Amygdala (tissue), 56 donors: ENCODE measurements around the gene TTC9.

Experiments used
- DNase-seq, 56 donors: peaks; one replicate each; lab custom pipeline; 2025; lab: John Stamatoyannopoulos, UW

TTC9 gene

DNA sequence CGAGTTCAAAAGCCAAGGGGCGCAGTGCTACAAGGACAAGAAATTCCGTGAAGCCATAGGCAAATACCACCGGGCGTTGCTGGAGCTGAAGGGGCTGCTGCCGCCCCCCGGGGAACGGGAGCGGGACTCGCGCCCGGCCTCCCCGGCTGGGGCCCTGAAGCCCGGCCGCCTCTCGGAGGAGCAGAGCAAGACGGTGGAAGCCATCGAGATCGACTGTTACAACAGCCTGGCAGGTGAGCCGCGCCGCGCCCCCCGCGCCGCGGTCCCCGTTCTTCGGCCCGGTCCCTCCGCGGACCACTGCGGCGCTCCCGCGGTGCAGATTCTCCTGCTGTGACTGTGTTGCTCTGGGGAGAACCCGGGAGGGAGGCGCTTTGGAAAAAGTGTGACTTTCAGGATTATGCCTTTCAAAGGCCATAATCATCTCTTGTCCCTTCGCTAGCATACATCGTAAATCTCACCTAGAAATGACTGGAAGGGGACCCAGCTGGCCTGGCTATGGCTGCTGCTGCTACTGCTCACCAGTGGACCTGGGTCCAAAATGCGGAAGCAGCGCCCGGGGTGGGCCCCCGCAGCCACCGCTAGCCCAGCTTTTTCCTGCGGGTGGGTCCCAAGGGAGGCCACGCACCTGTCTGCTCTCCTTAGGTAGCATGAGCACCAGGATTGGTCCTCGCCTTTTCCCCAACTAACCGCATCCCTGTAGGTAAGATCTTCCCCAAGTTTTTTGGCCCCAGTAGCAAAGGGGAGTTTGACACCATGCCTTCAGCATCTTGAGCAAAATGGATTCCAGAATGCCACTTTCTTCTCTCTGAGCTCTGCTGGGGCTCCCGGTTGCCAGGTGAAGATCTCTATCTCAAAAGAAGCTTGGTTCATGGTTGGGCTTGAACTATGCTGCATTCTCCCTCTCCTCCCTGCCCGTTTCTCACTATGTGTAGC, 853 bp downstream of the TTC9 start:
- peak in 4 of 56 donors; percentile 1 to 31 (median 11) for DNase-seq

DNA sequence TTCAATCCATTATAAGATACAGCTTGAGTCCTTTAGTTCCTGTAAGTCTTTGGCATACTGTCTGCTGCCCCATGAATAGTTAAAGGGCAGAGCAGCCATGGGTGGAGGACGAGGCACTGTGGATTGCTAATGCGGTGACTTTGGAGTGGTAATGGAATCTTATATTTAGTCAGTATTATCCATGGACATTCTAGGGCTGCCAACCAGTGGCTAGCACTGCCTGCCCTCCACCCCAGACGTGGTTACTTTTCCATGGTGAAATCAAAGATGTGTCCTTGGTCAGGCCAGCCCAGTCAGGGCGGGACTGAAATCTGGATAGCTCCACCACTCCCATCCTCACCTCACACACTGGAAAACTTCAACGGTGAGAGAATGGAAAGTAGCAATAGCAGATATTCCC, 2.3 kb downstream of the TTC9 start:
- DNase-seq = no peak

DNA sequence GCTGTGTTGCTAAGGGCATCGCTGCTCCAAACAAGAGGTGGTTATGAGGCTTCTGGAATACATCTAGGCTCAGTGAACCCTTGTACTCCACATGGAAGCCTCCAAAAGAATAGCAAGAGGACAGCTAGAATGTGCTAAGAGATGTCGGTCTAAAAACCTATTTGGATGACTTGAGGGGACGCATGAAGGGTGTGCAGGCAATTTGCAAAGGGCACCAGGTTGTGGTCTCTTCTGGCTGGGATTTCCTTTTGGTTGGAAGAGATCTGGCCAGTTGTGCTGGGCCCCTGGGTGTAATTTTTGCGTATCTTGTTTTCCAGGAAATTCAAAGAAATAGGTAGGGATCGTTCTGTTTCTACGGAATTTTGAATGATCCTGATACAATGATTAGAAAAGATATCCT, 4.2 kb downstream of the TTC9 start:
- DNase-seq = no peak

DNA sequence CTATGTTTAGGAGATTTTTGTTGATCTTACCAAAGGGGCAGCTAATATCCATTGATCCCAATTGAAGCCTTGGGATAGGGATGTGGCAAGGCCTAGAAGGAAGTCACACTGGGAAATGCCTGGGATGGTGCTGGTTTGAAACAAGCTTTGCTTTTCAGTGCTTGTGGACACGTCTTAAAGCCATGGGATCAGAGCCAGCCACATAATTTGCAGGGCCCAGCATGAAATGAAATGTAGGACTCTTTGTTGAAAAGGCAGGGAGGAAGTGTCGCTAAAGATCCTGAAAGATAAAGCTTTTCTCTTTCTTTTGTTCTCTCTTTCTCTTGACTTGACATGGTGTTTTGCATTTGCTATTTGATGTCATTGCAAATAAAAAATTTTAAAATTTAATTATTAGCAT, 5.0 kb downstream of the TTC9 start:
- DNase-seq = no peak

DNA sequence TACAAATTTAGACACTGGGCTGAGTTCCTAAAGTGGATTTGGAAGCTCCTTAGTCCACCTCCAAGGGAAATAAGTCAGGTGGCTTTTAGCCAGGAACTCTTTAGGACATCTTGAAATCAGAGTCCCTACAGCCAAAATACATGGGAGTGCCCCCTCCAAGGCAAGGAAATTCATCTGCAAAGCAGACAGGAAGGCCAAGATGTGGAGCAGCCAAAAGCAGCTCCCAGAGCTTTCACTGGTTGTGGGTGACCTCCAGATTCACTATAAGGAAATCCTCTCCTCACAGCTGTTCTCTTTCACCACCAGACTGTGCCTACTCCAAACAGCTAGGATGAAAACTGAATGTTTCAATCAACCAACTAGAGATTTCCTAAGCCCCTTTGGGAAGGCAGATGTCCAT, 6.6 kb downstream of the TTC9 start:
- no peak for DNase-seq

DNA sequence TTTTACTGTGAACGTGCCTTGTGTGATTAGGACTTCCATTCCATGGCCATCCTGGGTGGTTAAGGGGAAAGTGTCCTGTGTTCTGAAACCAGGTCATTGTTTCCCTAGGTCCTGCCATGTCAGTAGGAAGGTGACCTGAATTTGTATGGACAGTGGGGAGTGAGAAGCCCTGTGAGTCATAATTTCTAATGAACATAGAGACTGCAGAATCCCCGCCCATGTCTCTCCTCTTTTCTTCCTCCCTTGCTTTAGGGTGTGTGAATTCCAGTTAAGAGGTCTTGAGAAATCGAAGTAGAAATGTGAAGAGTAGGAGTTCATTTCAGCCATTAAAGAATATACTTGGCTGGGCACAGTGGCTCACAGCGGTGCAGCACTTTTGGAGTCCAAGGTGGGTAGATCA, 8.1 kb downstream of the TTC9 start:
- no peak for DNase-seq

DNA sequence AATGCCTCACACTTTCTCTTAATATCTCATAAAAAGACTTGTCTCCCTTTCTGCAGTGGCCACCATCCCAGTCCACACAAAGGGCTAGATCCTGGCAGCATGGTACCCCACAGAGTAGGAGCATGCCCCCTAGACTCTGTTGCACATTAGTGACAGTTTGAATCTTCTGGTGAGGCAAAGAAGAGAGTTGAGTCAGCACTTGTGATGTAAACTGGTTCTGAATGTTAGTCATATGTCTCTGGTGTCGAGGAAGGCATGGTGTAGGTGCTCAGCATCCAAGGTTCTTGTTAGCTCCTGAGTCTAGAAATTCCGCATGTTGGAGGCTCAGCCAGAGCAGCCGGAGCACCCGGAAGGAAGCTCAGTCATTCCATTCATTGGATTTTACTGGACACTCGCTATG, 9.8 kb downstream of the TTC9 start:
- DNase-seq = no peak

DNA sequence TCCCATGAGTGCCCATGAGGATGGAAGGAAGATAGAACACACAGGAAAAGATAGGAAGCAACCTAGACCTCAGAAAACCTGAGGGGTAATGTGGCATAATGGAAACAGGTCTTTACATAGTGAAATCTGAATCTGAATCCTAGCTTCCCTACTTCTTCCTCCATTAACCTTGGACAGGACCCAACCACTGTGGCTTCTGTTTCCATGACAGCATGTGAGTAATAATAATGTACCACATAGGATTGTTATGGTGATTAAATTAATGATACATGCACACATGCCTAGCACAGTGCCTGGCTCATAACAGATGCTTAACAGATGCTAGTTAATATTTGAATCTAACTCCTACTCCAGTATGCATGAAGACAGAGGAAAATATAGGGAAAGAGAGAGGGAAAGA, 11.2 kb downstream of the TTC9 start:
- DNase-seq = no peak

DNA sequence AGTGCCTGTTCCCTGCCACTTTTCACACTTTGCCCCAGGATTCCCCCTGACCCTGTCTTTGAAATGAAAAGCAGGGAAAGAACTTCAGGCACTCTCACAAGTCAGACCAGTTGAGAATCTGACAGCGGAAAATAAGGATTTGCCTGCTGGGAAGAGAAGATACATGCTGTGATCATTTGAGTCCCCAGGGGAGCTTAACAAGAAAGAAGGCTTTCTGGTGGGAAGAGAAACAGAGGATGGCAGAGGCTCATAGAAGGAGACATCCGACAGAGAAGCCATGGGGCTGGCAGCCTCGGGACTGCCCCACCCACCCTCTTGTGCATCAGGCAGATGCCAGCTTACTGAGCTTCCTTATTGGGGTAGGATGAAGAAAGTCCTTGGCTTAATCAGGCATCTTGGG, 11.9 kb downstream of the TTC9 start:
- no peak for DNase-seq

DNA sequence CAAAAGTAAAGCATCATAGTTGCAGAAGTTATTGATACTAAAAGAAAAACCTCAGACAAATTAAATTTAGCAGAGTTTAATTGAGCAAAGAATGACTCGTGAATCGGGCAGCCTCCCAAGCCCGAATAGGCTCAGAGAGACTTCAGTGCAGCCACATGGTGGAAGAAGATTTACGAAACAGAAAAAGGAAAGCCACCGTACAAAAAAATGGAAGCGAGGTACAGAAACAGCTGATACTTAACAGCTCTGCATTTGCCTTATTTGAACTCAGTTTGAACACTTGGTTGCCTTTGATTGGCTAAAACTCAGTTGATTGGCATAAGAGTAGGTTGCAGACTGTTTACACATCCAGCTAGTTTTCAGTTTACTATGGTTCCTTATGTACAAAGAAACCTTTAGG, 12.9 kb downstream of the TTC9 start:
- no peak for DNase-seq

DNA sequence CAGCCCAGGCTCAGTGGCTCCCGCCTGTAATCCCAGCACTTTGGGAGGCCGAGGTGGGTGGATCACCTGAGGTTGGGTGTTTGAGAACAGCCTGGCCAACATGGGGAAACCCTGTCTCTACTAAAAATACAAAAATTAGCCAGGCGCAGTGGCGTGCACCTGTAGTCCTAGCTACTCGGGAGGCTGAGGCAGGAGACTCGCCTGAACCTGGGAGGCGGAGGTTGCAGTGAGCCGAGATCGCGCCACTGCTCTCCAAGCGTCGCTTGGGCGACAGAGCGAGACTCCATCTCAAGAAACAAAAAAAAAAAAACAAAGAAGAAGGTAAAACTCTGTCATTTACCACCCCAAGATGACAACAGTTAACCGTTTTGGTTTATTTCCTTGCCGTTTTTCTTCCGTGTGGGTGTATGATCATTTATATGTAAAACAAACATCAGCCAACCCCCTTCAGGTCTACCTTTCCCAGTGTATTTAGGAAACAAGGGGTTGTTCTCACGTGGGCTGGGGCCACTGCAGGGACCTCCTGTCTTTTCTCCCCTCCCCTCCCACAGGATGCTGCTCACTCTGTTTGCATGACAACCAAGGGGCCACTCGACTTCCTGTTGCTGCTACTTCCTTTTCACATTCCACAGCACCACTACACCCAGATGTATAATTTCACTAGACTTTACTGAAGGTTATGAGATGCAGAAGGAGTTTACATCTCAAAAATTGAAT, 13.6 kb downstream of the TTC9 start:
- no peak for DNase-seq

DNA sequence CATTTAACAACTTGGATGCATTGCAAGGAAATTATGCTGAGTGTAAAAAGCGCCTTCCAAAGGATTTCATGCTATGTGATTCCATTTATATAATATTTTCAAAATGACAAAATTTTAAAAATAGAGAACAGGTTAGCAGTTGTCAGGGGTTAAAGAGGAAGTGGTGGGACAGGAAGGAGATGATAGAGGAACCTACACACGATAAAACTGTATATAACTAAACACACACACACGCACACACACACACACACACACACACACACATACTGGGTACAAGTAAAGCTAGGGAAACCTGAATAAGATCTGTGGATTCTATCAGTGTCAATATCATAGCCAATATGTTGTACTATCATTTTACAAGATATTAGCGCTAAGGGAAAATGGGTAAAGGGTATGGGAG, 17.2 kb downstream of the TTC9 start:
- no peak for DNase-seq

DNA sequence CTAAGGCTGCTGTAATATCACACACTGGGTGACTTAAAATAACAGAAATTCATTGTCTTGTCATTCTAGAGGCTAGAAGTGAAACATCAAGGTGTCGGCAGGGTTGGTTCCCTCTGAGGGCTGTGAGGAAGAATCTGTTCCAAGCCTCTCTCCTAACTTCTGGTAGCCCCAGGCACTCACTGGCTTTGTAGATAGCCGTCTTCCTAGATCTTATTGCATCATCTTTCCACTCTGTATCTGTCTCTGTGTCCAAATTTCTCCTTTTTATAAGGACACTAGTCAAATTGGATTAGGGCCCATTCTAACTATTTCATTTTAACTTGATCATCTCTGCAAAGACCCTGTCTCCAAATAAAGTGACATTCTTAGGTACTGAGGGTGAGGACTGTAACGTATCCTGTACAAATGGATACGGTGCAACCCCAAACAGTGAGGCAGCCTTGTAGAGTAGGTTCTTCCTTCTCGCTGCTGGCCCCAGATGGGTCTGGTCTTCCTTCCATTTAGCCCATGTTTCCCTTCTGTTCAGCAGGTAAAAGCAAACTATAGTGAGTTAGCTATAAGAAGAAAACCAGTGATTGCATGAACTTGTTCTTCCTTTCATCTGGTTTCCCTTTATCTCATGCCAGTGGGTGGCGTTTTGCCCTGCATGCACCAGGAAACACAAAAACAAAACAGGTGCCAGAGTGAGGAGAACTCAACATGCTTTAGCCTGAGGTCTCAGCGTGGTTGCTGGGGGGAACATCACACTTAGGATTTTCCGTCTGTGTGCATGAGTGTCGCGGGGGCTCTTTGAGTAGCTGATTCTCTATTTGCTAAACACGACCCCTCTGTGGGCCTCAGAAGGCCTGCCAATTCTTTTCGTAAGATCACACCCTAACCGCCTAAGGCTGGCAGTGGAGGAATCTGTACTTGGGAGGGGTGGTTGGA, 19.5 kb downstream of the TTC9 start:
- DNase-seq = no peak

DNA sequence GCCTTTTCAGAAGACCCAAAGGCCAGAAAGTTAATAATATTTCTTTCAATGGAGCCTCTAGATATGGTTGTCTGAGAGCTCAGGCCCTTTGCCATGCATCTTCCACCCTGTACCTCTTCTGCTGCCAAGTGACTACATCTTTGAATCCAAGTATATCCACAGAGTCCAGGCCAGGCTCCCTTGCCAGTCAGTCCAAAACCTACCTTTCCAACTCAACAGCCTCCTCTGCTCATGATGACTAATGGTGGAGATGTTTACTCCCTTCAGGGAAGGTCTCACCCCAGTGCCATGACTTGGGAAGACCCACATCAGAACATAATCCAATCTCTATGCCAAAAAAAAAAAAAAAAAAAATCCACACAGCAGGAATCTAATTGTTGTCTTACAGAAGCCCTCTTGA, 20.4 kb downstream of the TTC9 start:
- DNase-seq = no peak

DNA sequence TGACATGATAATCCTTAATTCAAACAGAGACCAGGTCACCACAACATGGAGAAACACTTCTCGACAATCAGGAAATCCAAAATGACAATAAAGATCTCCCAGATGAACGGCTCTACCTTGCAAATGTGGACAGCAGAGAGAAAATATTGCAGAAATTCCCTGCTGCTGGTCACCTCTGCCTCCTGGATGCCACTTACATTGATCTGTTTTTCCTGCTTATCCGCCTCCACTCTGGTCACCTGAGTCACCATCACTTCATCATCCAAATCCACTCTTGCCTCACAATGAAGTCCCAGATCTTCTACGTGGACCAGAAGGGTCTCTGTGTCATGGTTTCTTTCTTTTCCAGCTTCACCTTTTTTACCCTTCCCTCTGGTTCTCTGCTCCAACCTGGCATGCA, 21.1 kb downstream of the TTC9 start:
- DNase-seq = no peak

DNA sequence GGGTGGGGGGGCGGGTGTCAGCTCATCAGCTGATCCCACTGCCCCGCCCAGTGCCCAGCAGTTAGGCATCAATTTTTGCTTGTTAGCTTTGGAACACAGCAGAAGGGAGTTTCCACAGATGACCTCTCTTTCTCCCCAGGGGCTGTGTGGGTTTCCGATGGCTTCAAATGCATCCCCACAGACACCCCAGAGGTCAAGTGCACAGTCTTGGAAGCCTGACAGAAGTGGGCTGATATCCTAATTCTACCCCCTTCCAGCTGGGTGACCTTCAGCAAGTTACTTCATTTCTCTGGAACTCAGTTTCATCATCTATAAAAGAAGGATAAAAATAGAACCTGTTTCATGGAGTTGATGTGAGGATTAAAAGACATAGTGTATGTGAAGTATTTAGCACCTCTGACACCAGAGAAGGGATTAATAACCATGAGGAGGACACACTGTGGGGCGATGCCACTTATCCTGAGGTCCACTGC, 22.0 kb downstream of the TTC9 start:
- DNase-seq = no peak

DNA sequence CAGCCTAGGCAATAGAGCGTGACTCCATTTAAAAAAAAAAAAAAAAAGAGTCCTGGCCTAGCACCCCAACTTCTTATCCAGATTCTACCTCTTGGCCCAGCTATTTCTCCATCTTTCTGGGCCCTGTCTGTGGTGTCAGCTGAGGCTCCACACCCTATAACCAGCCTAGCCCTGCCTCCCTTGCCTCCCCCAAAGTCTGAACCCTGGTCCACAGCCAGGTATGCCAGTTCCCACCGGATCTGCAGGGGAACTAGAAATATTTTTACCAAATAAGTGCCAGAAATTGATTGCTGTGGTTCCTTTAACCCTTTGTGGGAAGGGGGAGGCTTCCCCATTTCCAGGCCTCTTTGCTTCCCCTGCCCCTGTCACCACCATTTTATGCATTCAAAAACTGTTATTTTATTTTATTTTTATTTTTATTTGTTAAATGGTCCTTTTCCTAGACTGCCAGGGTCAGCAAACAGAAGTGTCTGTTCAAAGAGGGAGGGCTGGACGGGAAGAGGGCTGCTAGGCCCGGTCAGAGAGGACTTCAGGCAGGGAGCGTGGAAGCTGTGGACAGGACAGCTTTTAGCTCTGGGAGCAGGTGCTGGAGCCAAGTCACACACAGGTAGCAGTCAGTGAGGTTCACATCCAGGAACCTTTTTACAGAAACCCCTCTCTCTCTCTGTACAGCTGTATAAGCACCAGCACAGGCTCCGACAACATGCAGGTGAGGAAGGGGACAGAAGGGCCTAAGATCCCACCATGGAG, 23.2 kb downstream of the TTC9 start:
- DNase-seq = no peak

DNA sequence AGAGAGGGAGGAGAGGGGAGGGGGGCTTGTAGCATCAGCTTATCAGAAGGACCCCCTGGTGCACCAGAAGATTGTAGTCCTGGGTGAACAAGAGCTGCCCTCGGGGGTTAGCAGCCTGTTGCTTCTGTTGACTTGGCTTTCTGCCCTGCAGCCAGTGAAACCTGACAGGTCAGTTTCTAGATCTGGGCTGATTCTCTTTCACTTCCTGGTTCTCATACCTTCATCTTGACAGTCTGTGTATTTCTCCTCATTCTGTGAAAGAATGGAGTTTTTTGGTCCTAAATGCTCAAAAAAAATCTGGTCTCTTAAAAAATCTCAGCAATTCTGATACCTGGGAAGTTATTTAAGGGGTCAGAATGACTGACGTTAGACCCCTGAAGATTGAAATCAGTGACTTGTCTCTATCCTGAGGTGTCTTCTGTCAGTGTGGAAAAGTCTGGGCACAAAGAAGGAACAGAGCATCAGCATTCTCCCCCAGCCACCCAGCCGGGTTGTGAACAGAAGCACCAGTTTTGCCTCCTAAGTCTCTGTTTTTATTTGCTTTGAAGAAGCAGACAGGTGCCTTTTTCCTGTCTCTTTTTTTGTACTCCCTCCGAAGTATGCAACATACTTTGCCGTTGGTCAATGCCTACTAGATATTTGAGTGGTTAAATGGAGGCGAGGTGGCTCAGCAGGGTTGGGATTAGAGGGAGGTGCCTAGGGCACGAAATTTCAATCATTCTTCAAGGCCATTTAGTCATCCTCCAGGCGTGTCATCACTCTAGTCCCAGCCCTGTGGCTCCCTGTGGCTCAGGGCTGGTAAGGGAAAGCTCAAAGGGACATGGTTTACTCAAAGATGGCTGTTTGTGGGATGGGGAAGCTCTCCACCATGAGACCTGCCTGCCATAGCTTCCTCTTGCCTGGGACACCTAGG, 24.0 kb downstream of the TTC9 start:
- no peak for DNase-seq

DNA sequence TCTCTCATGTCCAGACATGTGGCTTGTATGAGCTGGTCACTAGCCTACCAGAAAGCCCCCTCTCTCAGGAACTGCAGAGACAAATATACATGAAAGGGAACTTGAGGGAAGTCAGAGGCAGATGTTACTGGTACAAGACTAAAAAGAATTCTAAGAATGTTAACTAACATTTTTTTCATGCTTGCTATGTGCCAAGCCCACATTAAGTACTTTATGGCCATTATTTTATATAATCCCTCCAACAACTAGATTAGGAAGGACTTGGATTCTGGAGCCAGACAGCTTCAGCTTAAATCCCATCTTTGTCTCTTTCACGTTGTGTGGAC, 24.6 kb downstream of the TTC9 start:
- no peak for DNase-seq
